ENCODE data around the gene ETFB. TPM values are rescaled to one million over a fixed set of nuclear protein-coding genes. Genes with fewer than 3 reads are reported as not detected.

ETFB gene
- polyA plus RNA-seq, 1 of the 3 experiments (the other 2 are of a cell fraction) = 169 TPM

GRCh38 chr19:51396175-51396574 lies 30.0 kb upstream of the ETFB start:
- Histone ChIP-seq H3K9me3 (no peaks in the 10 kb centered on the region), H3K4me3 (ENCODE audit: low read depth in 2 of 2, low read length in 1 of 2) (no peak overlapping the region), H3K79me2 (ENCODE audit: insufficient read depth) (no peaks in the 10 kb centered on the region), H3K9me2 (no peaks in the 10 kb centered on the region), H3K4me1 (ENCODE audit: control insufficient read depth in 1 of 2, insufficient read depth in 2 of 2, low read depth in 1 of 2, low read length in 1 of 2) (peaks cover 8 to 9% of the 10 kb centered on the region in 2 experiments; a peak in 1 of 4 replicates), H3F3A (replicated peaks; ENCODE audit: insufficient read depth) (no peaks in the 10 kb centered on the region), H3K9ac (no peak overlapping the region), H3K27ac (ENCODE audit: low read depth in 2 of 2, low read length in 1 of 2) (no peak overlapping the region), H4K20me1 (ENCODE audit: insufficient read depth) (no peaks in the 10 kb centered on the region), H2AFZ (ENCODE audit: low read depth) (no peak overlapping the region), H3K36me3 (replicated peaks in 1 of 2; ENCODE audit: control insufficient read depth in 1 of 2, insufficient read depth in 2 of 2, low read length in 1 of 2) (no peaks in the 10 kb centered on the region), H3K4me2 (no peak overlapping the region), H3K27me3 (ENCODE audit: insufficient read depth) (no peaks in the 10 kb centered on the region)
- WGBS (ENCODE audit: low lambda C conversion rate) = 100% methylated on average over 2 of the region's 2 CpGs
- CTCF ChIA-PET = interaction anchor here (0.6 to 2.5 kb wide), 3 partner anchors 16 to 57 kb away, joined by 3 to 7 read pairs (median 5); no protein-coding TSS in a partner anchor
- POLR2A ChIA-PET = no interaction called here
- DNase-seq = no peak
- TF ChIP-seq TAF1 (IDR thresholded peaks at IDR 0.05; ENCODE audit: borderline replicate concordance, low read depth, low read length) = no peak

- no peaks in the 10 kb centered on the region for H3K36me3 ChIP-seq (replicated peaks in 1 of 2; ENCODE audit: control insufficient read depth in 1 of 2, insufficient read depth in 2 of 2, low read length in 1 of 2)
- ChIA-PET CTCF (interaction anchor here (0.7 to 2.5 kb wide), 9 partner anchors 9 to 120 kb away, joined by 3 to 7 read pairs (median 3); partner anchors contain the start of gene SIGLEC10), POLR2A (interaction anchor here (1.8 kb wide), 1 partner anchor 27 kb away, joined by 4 read pairs; no protein-coding TSS in a partner anchor)
These were observed 28.1 kb upstream of the ETFB start for GRCh38 chr19:51394050-51394836.

More at GRCh38 chr19:51394050-51394836, 28.1 kb upstream of the ETFB start:
- Histone ChIP-seq H4K20me1 (ENCODE audit: insufficient read depth) (no peaks in the 10 kb centered on the region), H3K79me2 (ENCODE audit: insufficient read depth) (no peaks in the 10 kb centered on the region), H3K4me2 (peak overlapping the region; percentile 90), H3K27ac (ENCODE audit: low read depth in 2 of 2, low read length in 1 of 2) (peak overlapping the region; percentile 59 to 84), H3F3A (replicated peaks; ENCODE audit: insufficient read depth) (no peaks in the 10 kb centered on the region), H3K4me3 (ENCODE audit: low read depth in 2 of 2, low read length in 1 of 2) (peak overlapping the region; percentile 54 to 62), H3K9me3 (no peaks in the 10 kb centered on the region), H3K27me3 (ENCODE audit: insufficient read depth) (no peaks in the 10 kb centered on the region), H2AFZ (ENCODE audit: low read depth) (peak overlapping the region; percentile 97), H3K9ac (peak overlapping the region; percentile 72; the same call in 1 of the 2 replicates), H3K4me1 (ENCODE audit: control insufficient read depth in 1 of 2, insufficient read depth in 2 of 2, low read depth in 1 of 2, low read length in 1 of 2) (peaks cover 8 to 9% of the 10 kb centered on the region in 2 experiments; a peak in 1 of 4 replicates), H3K9me2 (no peaks in the 10 kb centered on the region)
- peak; percentile 92 for DNase-seq
- TF ChIP-seq MEF2A (IDR thresholded peaks at IDR 0.05; ENCODE audit: borderline replicate concordance, low read depth) (no peak), MAX (IDR thresholded peaks at IDR 0.05; ENCODE audit: low read depth) (peak; percentile 97), GABPA (IDR thresholded peaks at IDR 0.05; ENCODE audit: low read depth) (peak; percentile 75), RAD21 (IDR thresholded peaks at IDR 0.05; ENCODE audit: low read length) (peak; percentile 6; the same call in 1 of the 2 replicates), CTCF (IDR thresholded peaks at IDR 0.05) (peak; percentile 28), GATA2 (CRISPR knock-in tag; IDR thresholded peaks at IDR 0.05) (no peak), FOXM1 (IDR thresholded peaks at IDR 0.05; ENCODE audit: low read depth) (peak; percentile 50; the same call in 1 of the 2 replicates), RFX5 (IDR thresholded peaks at IDR 0.05; ENCODE audit: low read length) (0 out of 2 replicates have a peak, but pooled peaks have one; percentile 40), MXI1 (IDR thresholded peaks at IDR 0.05; ENCODE audit: low read depth, low read length) (peak; percentile 68; the same call in 1 of the 2 replicates), ZBTB33 (IDR thresholded peaks at IDR 0.05; ENCODE audit: borderline replicate concordance, low read depth) (peak; percentile 90), TEAD4 (IDR thresholded peaks at IDR 0.05; ENCODE audit: borderline replicate concordance, insufficient read depth) (no peak), CHD2 (IDR thresholded peaks at IDR 0.05; ENCODE audit: low read length, partially characterized antibody) (peak; percentile 94), FOSL2 (IDR thresholded peaks at IDR 0.05; ENCODE audit: borderline replicate concordance, low read depth) (no peak), ELF1 (IDR thresholded peaks at IDR 0.05) (peak; percentile 75), PBX3 (IDR thresholded peaks at IDR 0.05) (peak; percentile 98), EP300 (IDR thresholded peaks at IDR 0.05; ENCODE audit: borderline replicate concordance in 1 of 2, low read depth in 1 of 2, low read length in 1 of 2) (no peak), TAF1 (IDR thresholded peaks at IDR 0.05; ENCODE audit: borderline replicate concordance, low read depth, low read length) (peak; percentile 35; the same call in 1 of the 2 replicates), NRF1 (IDR thresholded peaks at IDR 0.05; ENCODE audit: low read depth, low read length) (peak; percentile 55), POLR2AphosphoS5 (IDR thresholded peaks at IDR 0.05; ENCODE audit: low read depth, low read length) (peak; percentile 72), IRF3 (IDR thresholded peaks at IDR 0.05; ENCODE audit: low read depth, low read length) (peak; percentile 67)
- WGBS (ENCODE audit: low lambda C conversion rate) = 3% methylated on average over 29 of the region's 45 CpGs
